ENCODE measurements around the gene RPUSD3.
"Not testable (repeated sequence)": the region's sequence is repeated elsewhere in the genome, so short reads cannot be mapped to it uniquely, and the experiment has no call there.

RPUSD3 gene

DNA sequence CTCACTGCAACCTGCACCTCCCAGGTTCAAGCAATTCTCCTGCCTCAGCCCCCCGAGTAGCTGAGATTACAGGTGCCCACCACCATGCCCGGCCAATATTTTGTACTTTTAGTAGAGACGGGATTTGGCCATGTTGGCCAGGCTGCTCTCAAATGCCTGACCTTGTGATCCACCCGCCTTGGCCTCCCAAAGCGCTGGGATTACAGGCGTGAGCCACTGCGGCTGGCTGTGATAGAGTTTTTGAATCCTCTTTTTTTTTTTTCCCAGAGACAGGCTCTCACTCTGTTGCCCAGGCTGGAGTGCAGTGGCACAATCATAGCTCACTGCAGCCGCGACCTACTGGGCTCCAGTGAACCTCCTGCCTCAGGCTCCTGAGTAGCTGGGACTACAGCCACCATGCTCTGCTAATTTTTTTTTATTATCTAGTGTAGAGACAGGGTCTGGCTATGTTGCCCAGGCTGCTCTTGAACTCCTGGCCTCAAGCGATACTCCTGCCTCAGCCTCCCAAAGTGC is 21.4 kb upstream of the RPUSD3 start:
- not testable (repeated sequence) for H4K91ac ChIP-seq (ENCODE audit: low read depth, low read length); H2BK5ac ChIP-seq (ENCODE audit: low read depth, low read length, poor library complexity)

GRCh38 chr3:9864200-9864927 is 20.6 kb upstream of the RPUSD3 start:
- Histone ChIP-seq H3K14ac (ENCODE audit: low read length) (no peak overlapping the region), H2AK5ac (ENCODE audit: low read length) (peak overlapping the region; percentile 50), H3K18ac (ENCODE audit: low read length) (no peak overlapping the region), H4K8ac (ENCODE audit: low read depth, low read length) (no peak overlapping the region), H3K27me3 (ENCODE audit: insufficient read depth, low read length) (no peaks in the 10 kb centered on the region), H3K27ac (ENCODE audit: low read depth, low read length) (no peak overlapping the region), H3K79me2 (ENCODE audit: control insufficient read depth, insufficient read depth, low read length, poor library complexity) (peaks cover 2% of the 10 kb centered on the region), H2AFZ (ENCODE audit: insufficient read depth, low read length, poor library complexity) (no peak overlapping the region), H3K23ac (ENCODE audit: low read length) (no peak overlapping the region), H3K4me2 (ENCODE audit: low read length) (no peak overlapping the region), H3K9me3 (ENCODE audit: insufficient read depth, low read depth, low read length) (peaks cover 1% of the 10 kb centered on the region), H4K91ac (ENCODE audit: low read depth, low read length) (no peak overlapping the region), H3K4ac (ENCODE audit: low read depth, low read length) (no peak overlapping the region), H2BK120ac (ENCODE audit: insufficient read depth, low read length, poor library complexity) (no peak overlapping the region), H2BK5ac (ENCODE audit: low read depth, low read length, poor library complexity) (peak overlapping the region; percentile 32), H3K79me1 (ENCODE audit: low read length) (peaks cover 11% of the 10 kb centered on the region), H4K12ac (ENCODE audit: low read depth, low read length) (no peak overlapping the region), H3K9ac (ENCODE audit: low read length) (no peak overlapping the region), H3K36me3 (ENCODE audit: control insufficient read depth in 1 of 2, insufficient read depth in 2 of 2, low read length in 2 of 2) (no peaks in the 10 kb centered on the region), H3K4me1 (ENCODE audit: control insufficient read depth in 1 of 2, insufficient read depth in 2 of 2, low read length in 2 of 2) (peaks cover 7 to 11% of the 10 kb centered on the region in 2 experiments), H2BK12ac (ENCODE audit: low read length) (no peak overlapping the region), H3K4me3 (ENCODE audit: low read depth, low read length) (no peak overlapping the region)
- peak in 1 of 2 donors; percentile 25 for DNase-seq
- no CpG with 5 or more reads among the region's 16 CpGs for WGBS (ENCODE audit: extremely low coverage, insufficient coverage, insufficient read length)

More for the DNA sequence above, 21.4 kb upstream of the RPUSD3 start:
- not testable (repeated sequence) for H3K18ac ChIP-seq (ENCODE audit: low read length); H3K79me2 ChIP-seq (ENCODE audit: control insufficient read depth, insufficient read depth, low read length, poor library complexity); H2BK120ac ChIP-seq (ENCODE audit: insufficient read depth, low read length, poor library complexity); H3K4ac ChIP-seq (ENCODE audit: low read depth, low read length); DNase-seq; H3K27me3 ChIP-seq (ENCODE audit: insufficient read depth, low read length); H3K9ac ChIP-seq (ENCODE audit: low read length); H3K23ac ChIP-seq (ENCODE audit: low read length); H4K12ac ChIP-seq (ENCODE audit: low read depth, low read length); H3K4me3 ChIP-seq (ENCODE audit: low read depth, low read length); H2AFZ ChIP-seq (ENCODE audit: insufficient read depth, low read length, poor library complexity); H3K9me3 ChIP-seq (ENCODE audit: insufficient read depth, low read depth, low read length); H3K36me3 ChIP-seq (ENCODE audit: control insufficient read depth in 1 of 2, insufficient read depth in 2 of 2, low read length in 2 of 2); H4K8ac ChIP-seq (ENCODE audit: low read depth, low read length); H2AK5ac ChIP-seq (ENCODE audit: low read length); H3K14ac ChIP-seq (ENCODE audit: low read length); H2BK12ac ChIP-seq (ENCODE audit: low read length); H3K27ac ChIP-seq (ENCODE audit: low read depth, low read length); H3K4me2 ChIP-seq (ENCODE audit: low read length)
- Histone ChIP-seq H3K4me1 (ENCODE audit: control insufficient read depth in 1 of 2, insufficient read depth in 2 of 2, low read length in 2 of 2) (peaks cover 7 to 11% of the 10 kb centered on the region in 2 experiments), H3K79me1 (ENCODE audit: low read length) (peaks cover 11% of the 10 kb centered on the region)
- no CpG with 5 or more reads among the region's 10 CpGs for WGBS (ENCODE audit: extremely low coverage, insufficient coverage, insufficient read length)

GRCh38 chr3:9863058-9863772 is 19.4 kb upstream of the RPUSD3 start:
- H4K12ac ChIP-seq (ENCODE audit: low read depth, low read length) = peak overlapping the region; percentile 74
- peaks cover 1% of the 10 kb centered on the region for H3K9me3 ChIP-seq (ENCODE audit: insufficient read depth, low read depth, low read length)
- H4K91ac ChIP-seq (ENCODE audit: low read depth, low read length) = peak overlapping the region; percentile 77
- H2AK5ac ChIP-seq (ENCODE audit: low read length) = peak overlapping the region; percentile 12
- no peak overlapping the region for H3K23ac ChIP-seq (ENCODE audit: low read length)
- no peak overlapping the region for H3K4ac ChIP-seq (ENCODE audit: low read depth, low read length)
- peak overlapping the region; percentile 62 for H3K4me2 ChIP-seq (ENCODE audit: low read length)
- DNase-seq = no peak
- no peak overlapping the region for H2BK5ac ChIP-seq (ENCODE audit: low read depth, low read length, poor library complexity)
- H3K14ac ChIP-seq (ENCODE audit: low read length) = no peak overlapping the region
- peak overlapping the region; percentile 74 for H2BK120ac ChIP-seq (ENCODE audit: insufficient read depth, low read length, poor library complexity)
- H3K36me3 ChIP-seq (ENCODE audit: control insufficient read depth in 1 of 2, insufficient read depth in 2 of 2, low read length in 2 of 2) = no peaks in the 10 kb centered on the region
- no peak overlapping the region for H2BK12ac ChIP-seq (ENCODE audit: low read length)
- H3K79me2 ChIP-seq (ENCODE audit: control insufficient read depth, insufficient read depth, low read length, poor library complexity) = peaks cover 2% of the 10 kb centered on the region
- no peak overlapping the region for H3K9ac ChIP-seq (ENCODE audit: low read length)
- H3K27me3 ChIP-seq (ENCODE audit: insufficient read depth, low read length) = no peaks in the 10 kb centered on the region
- peaks cover 11% of the 10 kb centered on the region for H3K79me1 ChIP-seq (ENCODE audit: low read length)
- peak overlapping the region; percentile 88 for H2AFZ ChIP-seq (ENCODE audit: insufficient read depth, low read length, poor library complexity)
- H4K8ac ChIP-seq (ENCODE audit: low read depth, low read length) = peak overlapping the region; percentile 86
- WGBS (ENCODE audit: extremely low coverage, insufficient coverage, insufficient read length) = no CpG with 5 or more reads among the region's 22 CpGs
- no peak overlapping the region for H3K18ac ChIP-seq (ENCODE audit: low read length)
- H3K4me1 ChIP-seq (ENCODE audit: control insufficient read depth in 1 of 2, insufficient read depth in 2 of 2, low read length in 2 of 2) = peaks cover 7 to 11% of the 10 kb centered on the region in 2 experiments
- no peak overlapping the region for H3K27ac ChIP-seq (ENCODE audit: low read depth, low read length)
- no peak overlapping the region for H3K4me3 ChIP-seq (ENCODE audit: low read depth, low read length)

GRCh38 chr3:9862391-9863057 is 18.7 kb upstream of the RPUSD3 start:
- peak overlapping the region; percentile 62 for H3K4me2 ChIP-seq (ENCODE audit: low read length)
- peak overlapping the region; percentile 24 for H3K4ac ChIP-seq (ENCODE audit: low read depth, low read length)
- H3K4me3 ChIP-seq (ENCODE audit: low read depth, low read length) = no peak overlapping the region
- H3K9ac ChIP-seq (ENCODE audit: low read length) = no peak overlapping the region
- DNase-seq = peak; percentile 48 to 65
- H4K8ac ChIP-seq (ENCODE audit: low read depth, low read length) = peak overlapping the region; percentile 86
- peak overlapping the region; percentile 72 for H3K18ac ChIP-seq (ENCODE audit: low read length)
- peak overlapping the region; percentile 77 for H4K91ac ChIP-seq (ENCODE audit: low read depth, low read length)
- no peak overlapping the region for H3K27ac ChIP-seq (ENCODE audit: low read depth, low read length)
- H3K4me1 ChIP-seq (ENCODE audit: control insufficient read depth in 1 of 2, insufficient read depth in 2 of 2, low read length in 2 of 2) = peaks cover 7 to 11% of the 10 kb centered on the region in 2 experiments
- peak overlapping the region; percentile 88 for H2BK12ac ChIP-seq (ENCODE audit: low read length)
- peaks cover 1% of the 10 kb centered on the region for H3K9me3 ChIP-seq (ENCODE audit: insufficient read depth, low read depth, low read length)
- no peak overlapping the region for H3K23ac ChIP-seq (ENCODE audit: low read length)
- no peaks in the 10 kb centered on the region for H3K36me3 ChIP-seq (ENCODE audit: control insufficient read depth in 1 of 2, insufficient read depth in 2 of 2, low read length in 2 of 2)
- H2AK5ac ChIP-seq (ENCODE audit: low read length) = peak overlapping the region; percentile 4
- peak overlapping the region; percentile 74 for H2BK120ac ChIP-seq (ENCODE audit: insufficient read depth, low read length, poor library complexity)
- H3K79me1 ChIP-seq (ENCODE audit: low read length) = peaks cover 11% of the 10 kb centered on the region
- no peak overlapping the region for H2BK5ac ChIP-seq (ENCODE audit: low read depth, low read length, poor library complexity)
- H3K79me2 ChIP-seq (ENCODE audit: control insufficient read depth, insufficient read depth, low read length, poor library complexity) = peaks cover 2% of the 10 kb centered on the region
- H3K27me3 ChIP-seq (ENCODE audit: insufficient read depth, low read length) = no peaks in the 10 kb centered on the region
- peak overlapping the region; percentile 88 for H2AFZ ChIP-seq (ENCODE audit: insufficient read depth, low read length, poor library complexity)
- peak overlapping the region; percentile 88 for H3K14ac ChIP-seq (ENCODE audit: low read length)
- no CpG with 5 or more reads among the region's 45 CpGs for WGBS (ENCODE audit: extremely low coverage, insufficient coverage, insufficient read length)
- peak overlapping the region; percentile 74 for H4K12ac ChIP-seq (ENCODE audit: low read depth, low read length)
